ENCODE measurements around the gene KLK6. TPM values are rescaled to one million over a fixed set of nuclear protein-coding genes. Genes with fewer than 3 reads are reported as not detected.

The KLK6 gene
- total and polyA plus RNA-seq, 12 donors, result not detected

DNA sequence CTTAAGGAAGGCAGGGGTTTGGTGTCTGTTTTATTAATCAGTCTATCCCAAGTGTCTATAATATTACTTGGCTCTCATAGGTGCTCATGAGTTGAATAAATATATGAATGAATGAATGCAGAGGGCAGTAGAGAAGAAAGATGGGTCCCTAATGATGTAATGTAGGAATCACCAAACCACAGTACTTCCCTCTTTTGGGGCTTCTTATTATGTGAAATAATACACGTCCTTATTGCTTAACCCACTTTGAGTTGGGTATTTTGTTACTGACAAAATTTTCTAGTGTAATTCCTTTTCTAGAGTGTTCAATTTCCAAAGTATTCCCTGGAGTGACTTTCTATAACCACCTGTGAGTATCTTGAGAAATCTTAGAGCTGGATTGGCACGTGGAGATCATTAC is 29.8 kb downstream of the KLK6 start:
- H3K27me3 ChIP-seq, result peaks cover 0 to 36% (median 20%) of the 10 kb centered on the region in 7 donors
- no peak overlapping the region for H3K27ac ChIP-seq
- no peak overlapping the region for H3K4me3 ChIP-seq
- 73 to 78% methylated on average over 2 of the region's 2 CpGs for WGBS, 2 donors
- DNase-seq (no peak), ATAC-seq (no peak)
- H3K36me3 ChIP-seq, result no peaks in the 10 kb centered on the region
- H3K4me1 ChIP-seq, result no peaks in the 10 kb centered on the region
- TF ChIP-seq, protein P1, sequence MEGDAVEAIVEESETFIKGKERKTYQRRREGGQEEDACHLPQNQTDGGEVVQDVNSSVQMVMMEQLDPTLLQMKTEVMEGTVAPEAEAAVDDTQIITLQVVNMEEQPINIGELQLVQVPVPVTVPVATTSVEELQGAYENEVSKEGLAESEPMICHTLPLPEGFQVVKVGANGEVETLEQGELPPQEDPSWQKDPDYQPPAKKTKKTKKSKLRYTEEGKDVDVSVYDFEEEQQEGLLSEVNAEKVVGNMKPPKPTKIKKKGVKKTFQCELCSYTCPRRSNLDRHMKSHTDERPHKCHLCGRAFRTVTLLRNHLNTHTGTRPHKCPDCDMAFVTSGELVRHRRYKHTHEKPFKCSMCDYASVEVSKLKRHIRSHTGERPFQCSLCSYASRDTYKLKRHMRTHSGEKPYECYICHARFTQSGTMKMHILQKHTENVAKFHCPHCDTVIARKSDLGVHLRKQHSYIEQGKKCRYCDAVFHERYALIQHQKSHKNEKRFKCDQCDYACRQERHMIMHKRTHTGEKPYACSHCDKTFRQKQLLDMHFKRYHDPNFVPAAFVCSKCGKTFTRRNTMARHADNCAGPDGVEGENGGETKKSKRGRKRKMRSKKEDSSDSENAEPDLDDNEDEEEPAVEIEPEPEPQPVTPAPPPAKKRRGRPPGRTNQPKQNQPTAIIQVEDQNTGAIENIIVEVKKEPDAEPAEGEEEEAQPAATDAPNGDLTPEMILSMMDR (IDR thresholded peaks at IDR 0.05), result no peak
- H3K9me3 ChIP-seq, result peaks cover 0 to 21% (median 0%) of the 10 kb centered on the region in 11 donors
- intact Hi-C loops (cut with DNase I), result loop anchor here in 5 of 10 donors (10.0 kb wide), 3 partner anchors 65 to 155 kb away; partner anchors contain the start of genes KLK10 (in 1 of the 5) and KLK8 (in 1 of the 5)

DNA sequence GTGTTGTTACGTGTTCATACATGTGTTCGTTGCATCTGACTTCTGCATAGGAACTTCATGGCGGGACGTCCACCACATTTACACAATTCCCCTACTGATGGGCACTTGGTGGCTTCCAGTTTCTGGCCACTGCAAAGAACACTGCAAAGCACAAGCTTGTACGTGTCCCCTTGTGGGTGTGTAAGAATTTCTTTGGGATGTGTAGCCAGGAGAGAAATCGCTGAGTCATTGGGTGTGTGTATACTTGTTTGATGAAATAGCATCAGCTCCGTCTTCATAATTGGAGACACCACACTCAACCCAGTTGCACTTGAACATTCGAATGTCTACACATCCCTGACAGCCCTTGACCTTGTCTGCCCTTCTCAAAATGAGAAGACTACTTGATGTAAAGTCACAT is 35.8 kb downstream of the KLK6 start:
- no peak for DNase-seq
- ATAC-seq, result no peak
- Histone ChIP-seq H3K4me3 (no peak overlapping the region), H3K27me3 (peaks cover 0 to 70% (median 39%) of the 10 kb centered on the region in 7 donors), H3K4me1 (no peaks in the 10 kb centered on the region), H3K27ac (no peak overlapping the region), H3K36me3 (no peaks in the 10 kb centered on the region), H3K9me3 (no peaks in the 10 kb centered on the region)
- intact Hi-C loops (cut with DNase I), result loop anchor here in 7 of 10 donors (5.0 to 10.0 kb wide), 7 partner anchors 71 to 239 kb away; partner anchors contain the start of genes KLK10 (in 1 of the 7) and KLK8 (in 1 of the 7)
- TF ChIP-seq, protein P1 (IDR thresholded peaks at IDR 0.05), result no peak
- 78% methylated on average over 8 of the region's 8 CpGs for WGBS, 2 donors

DNA sequence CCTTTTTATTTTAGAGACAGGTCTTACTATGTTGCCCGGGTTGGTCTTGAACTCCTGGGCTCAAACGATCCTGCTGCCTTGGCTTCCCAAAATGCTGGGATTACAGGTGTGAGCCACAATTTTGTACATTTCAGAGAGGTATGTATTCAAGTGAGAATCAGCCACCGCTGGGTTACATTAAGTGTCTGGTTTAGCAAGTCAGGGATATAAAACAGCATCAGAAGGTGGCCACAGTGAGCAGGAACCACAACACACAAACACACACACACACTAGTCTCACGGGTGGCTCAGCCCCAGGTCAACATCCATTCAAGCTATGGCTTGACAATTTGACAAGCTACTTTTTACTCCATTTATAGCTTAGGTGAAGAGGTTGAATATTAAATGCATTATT is 36.7 kb downstream of the KLK6 start:
- 61 to 71% methylated on average over 4 of the region's 4 CpGs for WGBS, 2 donors
- Histone ChIP-seq H3K27ac (no peak overlapping the region), H3K27me3 (peaks cover 0 to 71% (median 41%) of the 10 kb centered on the region in 7 donors), H3K36me3 (no peaks in the 10 kb centered on the region), H3K9me3 (no peaks in the 10 kb centered on the region), H3K4me1 (no peaks in the 10 kb centered on the region), H3K4me3 (no peak overlapping the region)
- DNase-seq (no peak), ATAC-seq (no peak)
- intact Hi-C loops (cut with DNase I), result loop anchor here in 7 of 10 donors (5.0 to 10.0 kb wide), 7 partner anchors 72 to 240 kb away; partner anchors contain the start of genes KLK10 (in 1 of the 7) and KLK8 (in 1 of the 7)
- TF ChIP-seq, protein P1 (IDR thresholded peaks at IDR 0.05), result no peak

DNA sequence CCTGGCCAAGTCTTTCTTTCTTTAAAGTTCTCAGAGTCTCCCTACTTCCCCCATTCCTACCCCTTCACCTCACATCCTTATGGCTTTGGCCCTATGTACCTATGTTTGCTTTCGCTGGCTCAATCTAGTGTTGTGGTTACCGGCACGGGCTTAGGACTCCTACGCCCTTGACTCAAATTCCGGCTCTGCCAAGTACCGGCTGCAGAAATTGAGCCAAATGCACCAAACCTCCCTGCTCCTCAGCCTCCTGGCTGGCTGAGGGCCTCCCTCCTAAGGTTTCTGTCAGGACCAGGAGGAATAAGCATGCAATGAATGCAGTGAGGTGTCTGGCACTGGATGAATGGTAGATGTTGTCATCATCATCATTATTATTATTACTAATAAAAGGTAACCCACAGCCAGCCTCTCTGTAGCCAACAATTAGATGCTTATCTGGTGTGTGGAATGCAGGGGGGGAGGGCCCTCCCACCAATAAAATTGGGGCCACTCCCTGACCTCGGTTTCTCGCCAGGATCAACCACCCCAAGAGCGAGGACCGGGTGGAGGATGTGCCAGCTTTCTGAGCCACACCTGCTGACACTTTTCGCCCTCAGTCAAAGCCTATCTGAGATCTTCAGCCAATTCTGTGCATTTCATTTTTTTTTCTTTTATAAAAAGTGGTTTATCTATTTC is 37.2 kb downstream of the KLK6 start:
- DNase-seq, result no peak
- intact Hi-C loops (cut with DNase I), result loop anchor here in 7 of 10 donors (5.0 to 10.0 kb wide), 7 partner anchors 73 to 240 kb away; partner anchors contain the start of genes KLK10 (in 1 of the 7) and KLK8 (in 1 of the 7)
- Histone ChIP-seq H3K36me3 (no peaks in the 10 kb centered on the region), H3K4me3 (no peak overlapping the region), H3K27me3 (peaks cover 0 to 73% (median 45%) of the 10 kb centered on the region in 7 donors), H3K27ac (no peak overlapping the region), H3K9me3 (no peaks in the 10 kb centered on the region), H3K4me1 (no peaks in the 10 kb centered on the region)
- no peak for ATAC-seq
- WGBS, 2 donors, result 80 to 87% methylated on average over 11 of the region's 11 CpGs
- TF ChIP-seq, protein P1 (IDR thresholded peaks at IDR 0.05), result no peak
